Measurements from ENCODE around the gene COL28A1.
"Not testable (repeated sequence)": the region's sequence is repeated elsewhere in the genome, so short reads cannot be mapped to it uniquely, and the experiment has no call there.

The COL28A1 gene

DNA sequence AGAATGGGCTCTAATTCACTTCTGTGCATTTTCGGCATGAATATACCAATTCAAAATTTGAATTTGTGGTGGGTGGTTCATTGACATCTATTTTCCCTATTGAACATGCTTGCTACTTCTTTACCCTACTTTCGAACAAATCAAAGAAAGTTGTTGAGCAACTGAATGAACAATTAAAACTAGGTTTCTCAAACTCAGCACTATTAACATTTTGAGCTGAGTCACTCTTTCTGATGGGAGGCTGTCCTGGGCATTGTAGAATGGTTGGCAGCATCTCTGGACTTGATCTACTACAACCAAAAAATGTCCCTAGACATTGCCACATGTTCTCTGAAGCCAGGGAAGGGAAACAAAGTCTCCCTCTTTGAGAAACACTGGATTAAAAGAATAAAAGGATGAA is 116.7 kb downstream of the COL28A1 start:
- no peak for DNase-seq (ENCODE audit: low read depth in 2 of 2, low spot score in 1 of 2)

DNA sequence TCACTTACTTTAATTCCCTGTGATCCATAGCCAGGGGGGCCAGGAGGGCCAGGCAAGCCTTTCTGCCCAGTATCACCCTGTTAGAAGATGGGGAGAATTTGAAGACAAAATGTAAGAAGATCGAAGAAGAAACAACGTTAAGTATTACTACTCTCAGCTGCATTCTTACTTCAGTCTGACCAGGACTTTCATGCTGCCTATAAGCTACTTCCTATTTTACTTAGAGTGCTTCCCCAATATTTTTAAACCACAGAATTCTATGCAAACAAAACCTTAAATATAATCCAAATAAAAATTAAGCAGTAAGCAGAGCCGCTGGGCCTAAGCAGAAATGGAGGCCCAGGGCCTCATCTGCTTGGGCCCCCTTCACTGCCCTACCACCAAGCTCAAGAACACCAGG is 117.8 kb downstream of the COL28A1 start:
- no peak for DNase-seq (ENCODE audit: low read depth in 2 of 2, low spot score in 1 of 2)

DNA sequence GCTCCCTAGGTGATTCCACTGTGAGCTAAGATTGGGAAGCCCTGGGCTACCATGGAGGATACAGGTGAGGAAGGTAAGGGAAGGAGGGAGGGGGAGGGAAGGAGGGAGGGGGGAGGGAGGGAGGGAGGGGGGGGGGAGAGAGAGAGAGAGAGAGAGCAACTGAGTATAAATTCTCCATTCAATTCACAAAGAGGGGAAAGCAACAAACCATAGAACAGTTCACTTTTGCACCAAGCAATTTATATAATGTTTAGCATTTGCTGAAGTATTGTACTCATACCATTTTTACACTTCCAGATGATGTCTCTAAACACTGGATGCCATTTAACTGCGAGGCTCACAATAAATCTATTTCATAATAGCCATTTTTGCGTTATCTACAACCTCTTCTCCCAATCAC is 118.3 kb downstream of the COL28A1 start:
- DNase-seq (ENCODE audit: low read depth in 2 of 2, low spot score in 1 of 2): no peak

DNA sequence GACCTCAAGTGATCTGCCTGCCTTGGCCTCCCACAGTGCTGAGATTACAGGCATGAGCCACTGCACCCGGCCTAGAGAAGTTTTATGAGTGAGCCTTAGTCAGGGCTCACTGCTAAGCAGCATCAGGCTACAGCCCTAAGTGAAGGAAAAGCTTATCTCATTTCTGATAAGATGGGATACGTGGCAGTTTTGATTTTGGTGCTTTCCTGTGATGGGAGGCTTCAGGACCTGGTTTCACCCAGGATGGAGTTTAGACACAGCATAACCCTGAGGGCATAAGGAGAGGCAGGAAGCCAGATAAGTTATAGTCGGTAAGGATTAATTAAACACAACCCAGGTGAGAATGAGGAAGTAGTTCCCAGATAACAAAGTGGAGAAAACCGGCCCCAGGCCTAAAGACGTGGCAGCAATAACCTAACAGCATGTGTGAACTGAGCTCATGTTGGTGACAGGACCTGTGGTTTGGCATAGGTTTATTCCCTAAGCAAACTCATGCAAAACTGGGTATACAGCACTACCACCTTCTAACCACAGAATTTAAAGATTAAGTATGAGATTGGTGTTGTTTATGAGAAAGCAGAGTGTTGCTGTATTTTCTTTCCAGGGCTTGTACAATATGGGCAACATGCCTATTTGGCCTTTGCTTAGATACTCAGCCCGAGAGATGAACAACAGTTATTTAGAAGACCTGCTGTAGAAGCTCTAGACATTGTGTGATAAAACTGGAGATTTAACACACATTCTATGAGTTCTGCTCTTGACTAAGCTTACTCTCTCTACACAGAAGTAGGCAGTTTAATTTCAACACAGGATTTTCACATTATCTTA is 119.4 kb downstream of the COL28A1 start:
- no peak for DNase-seq (ENCODE audit: low read depth in 2 of 2, low spot score in 1 of 2)

DNA sequence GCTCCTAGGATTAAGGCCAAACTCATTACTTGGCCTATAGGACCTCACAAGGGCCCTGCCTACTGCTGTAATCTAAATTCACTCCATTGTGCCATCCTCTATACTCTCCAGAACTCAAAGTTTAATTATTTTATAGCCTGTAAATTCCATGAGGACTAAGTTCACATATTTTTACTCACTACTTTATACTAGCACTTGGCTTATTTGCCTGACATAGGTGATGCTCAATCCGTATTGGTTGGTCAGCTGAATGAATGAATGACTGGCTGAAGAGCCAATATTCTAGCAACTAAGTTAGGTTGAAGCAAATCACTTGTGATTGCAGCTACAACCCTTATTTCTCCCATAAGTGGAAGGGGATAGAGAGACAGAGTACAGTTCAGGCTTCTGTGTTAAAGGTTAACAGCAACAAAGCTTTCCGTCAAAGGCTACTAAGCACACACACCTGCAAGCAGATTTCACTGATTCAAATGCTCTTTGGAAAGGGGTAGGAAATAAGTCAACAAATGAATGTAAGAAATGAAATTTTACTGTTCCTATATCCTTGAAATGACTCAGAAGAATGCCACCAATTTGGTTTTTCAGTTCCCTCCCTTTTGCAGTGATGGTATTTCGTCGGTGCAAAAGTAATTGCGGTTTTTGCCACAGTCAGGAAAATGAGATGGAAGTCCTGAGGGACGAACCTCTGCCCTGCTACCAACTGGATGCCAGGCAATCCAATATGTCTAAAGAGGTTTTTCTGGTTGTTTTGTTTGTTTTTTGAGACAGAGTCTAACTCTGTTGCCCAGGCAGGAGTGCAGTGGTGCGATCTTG is 120.7 kb downstream of the COL28A1 start:
- no peak for DNase-seq (ENCODE audit: low read depth in 2 of 2, low spot score in 1 of 2)

DNA sequence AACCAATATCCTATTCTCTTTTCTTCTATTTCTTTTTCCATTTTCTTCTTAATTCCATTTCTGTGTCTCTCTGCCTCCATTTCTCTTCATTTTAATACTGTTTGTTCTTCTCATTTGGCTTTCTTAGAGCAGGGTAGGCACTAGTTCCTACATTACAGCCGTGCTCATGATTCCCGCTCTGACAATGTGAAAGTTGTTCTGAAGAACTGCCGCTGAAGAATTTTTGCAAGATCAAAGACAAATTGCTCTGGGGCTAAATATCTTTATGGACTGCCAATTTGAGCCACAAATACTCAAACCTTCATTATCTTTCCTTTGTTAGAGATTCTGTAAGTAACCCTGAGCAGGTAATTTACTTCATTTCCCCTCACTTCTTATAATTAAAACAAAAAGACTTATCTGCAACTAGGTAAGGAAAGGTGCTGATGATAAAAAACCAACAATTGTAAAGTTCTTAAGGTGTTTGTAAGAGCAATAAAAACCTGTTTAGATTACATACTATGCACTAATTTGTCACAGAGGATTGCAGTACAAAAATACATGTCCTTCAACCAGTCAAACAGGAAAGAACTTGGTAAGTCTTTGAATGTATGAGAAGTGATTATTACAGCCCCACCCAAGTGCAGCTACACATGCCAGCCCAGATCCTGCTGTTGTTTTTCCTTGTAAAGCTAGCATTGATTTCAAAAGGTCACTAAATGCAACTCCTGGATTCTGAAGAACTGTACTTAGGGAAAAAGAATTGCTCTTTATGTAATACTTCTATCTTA is 127.5 kb downstream of the COL28A1 start:
- DNase-seq (ENCODE audit: low read depth in 2 of 2, low spot score in 1 of 2): no peak

DNA sequence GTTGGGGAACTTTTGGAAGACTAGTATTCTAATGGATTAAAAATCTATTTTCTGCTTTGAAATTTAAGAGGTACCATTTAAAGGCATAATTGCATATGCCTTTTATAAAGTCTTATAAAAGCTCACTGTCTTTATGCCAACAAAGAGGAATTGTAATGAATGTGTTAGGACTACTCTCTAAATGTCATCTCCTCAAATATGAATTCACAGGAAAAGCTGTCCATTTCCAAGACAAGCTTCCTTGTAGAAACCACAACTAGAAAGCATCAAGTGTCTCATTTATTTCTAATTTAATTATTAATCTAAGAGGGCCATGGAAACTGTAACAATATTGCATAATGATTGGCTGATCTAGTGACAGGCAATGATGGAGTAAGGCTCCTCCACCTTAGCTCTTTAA is 130.2 kb downstream of the COL28A1 start:
- no peak for DNase-seq (ENCODE audit: low read depth in 2 of 2, low spot score in 1 of 2)

DNA sequence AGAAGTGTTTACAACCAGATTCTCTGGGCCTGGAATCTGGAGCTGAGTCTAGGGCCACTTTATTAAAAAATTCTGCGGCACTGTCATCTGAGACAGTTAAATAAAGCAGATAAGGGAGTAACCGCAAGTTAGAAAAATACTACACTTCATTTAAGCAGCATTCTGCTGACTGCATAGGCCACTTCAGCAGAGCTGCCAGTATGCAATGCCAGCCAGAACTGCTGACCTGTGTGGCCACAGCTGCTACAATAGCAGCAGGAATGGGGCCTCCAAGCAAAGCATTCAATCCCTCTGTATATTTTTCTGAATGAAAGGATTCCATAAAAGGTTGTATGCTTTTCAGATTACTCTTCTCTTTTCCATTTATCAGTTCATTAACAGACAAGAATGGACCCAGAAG is 136.0 kb downstream of the COL28A1 start:
- DNase-seq (ENCODE audit: low read depth in 2 of 2, low spot score in 1 of 2): no peak

DNA sequence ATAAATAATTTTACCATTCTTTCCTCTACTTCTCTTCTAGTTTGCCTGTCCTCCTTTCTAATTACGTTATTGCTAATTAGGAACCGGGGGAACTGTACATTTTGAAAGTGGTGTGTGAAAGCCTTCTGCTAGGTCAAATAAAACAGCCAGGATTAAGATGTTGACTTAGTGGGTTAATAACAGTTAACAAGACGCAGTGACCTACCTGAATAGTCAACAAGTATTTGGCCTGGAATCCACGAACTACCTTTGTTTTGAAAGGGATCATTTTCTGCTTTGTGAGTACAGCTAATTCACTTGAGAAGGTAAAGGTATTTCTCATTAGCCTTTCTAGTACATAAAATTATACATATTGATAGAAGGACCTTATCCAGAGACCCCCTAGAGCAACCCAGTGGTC is 139.9 kb downstream of the COL28A1 start:
- DNase-seq (ENCODE audit: low read depth in 2 of 2, low spot score in 1 of 2): no peak

DNA sequence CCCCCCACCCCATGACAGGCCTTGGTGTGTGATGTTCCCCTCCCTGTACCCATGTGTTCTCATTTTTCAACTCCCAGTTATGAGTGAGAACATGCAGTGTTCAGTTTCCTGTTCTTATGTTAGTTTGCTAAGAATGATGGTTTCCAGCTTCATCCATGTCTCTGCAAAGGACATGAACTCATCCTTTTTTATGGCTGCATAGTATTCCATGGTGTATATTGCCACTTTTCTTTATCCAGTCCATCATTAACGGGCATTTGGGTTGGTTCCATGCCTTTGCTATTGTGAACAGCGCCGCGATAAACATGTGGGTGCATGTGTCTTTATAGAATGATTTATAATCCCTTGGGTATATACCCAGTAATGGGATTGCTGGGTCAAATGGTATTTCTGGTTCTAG is 147.5 kb downstream of the COL28A1 start:
- not testable (repeated sequence) for DNase-seq (ENCODE audit: low read depth in 2 of 2, low spot score in 1 of 2)

DNA sequence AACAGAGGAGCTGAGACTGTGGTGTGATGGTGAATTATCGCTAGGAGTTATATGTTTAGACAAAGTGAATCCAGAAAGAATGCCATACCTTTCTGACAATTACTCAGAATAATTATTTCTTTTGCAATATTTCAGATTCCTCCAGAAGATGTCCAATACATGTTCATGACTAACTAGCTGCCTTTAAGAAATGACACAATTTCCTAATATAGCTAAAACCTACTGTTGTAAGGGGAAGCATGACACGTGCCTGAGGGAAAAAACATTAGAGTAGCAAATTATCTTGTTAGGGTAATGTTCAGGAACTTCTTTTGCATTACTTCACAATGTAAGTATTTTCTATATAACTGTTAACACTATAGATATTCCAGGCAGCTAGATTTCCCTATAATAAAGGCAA is 150.3 kb downstream of the COL28A1 start:
- DNase-seq (ENCODE audit: low read depth in 2 of 2, low spot score in 1 of 2): no peak

DNA sequence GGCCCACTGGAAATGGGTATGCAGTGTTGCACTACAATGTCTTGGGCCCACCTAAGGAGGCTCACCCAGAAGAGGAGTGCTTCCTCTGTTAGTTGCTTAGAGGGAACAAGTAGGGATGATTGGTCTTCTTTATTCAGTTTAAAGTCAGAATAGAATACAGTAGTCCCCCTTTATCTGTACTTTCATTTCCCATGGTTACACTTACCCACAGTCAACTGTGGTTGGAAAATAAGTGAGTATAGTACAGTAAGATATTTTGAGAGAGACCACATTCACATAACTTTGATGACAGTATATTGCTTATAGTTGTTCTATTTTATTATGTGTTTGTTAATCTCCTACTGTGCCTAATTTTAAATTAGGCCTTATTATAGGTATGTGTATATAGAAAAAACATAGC is 151.4 kb downstream of the COL28A1 start:
- DNase-seq (ENCODE audit: low read depth in 2 of 2, low spot score in 1 of 2): no peak

DNA sequence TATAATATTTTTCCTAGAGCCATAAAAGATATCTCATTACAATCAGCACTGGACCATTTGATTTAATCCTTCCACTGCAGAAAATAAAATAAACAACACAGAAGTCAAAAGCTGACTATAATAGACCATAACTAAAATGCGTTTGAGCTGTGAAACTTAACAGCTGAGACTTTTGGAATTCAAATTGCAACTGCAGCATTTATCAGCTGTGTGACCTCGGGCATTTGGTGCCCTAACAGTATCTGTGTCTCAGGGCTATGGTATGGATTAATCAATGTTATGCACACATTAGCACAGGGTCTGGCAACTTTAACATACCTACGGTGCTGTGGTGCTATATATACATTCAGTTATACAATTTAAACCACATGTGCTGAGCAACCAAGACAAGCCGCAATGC is 160.1 kb downstream of the COL28A1 start:
- no peak for DNase-seq (ENCODE audit: low read depth in 2 of 2, low spot score in 1 of 2)

DNA sequence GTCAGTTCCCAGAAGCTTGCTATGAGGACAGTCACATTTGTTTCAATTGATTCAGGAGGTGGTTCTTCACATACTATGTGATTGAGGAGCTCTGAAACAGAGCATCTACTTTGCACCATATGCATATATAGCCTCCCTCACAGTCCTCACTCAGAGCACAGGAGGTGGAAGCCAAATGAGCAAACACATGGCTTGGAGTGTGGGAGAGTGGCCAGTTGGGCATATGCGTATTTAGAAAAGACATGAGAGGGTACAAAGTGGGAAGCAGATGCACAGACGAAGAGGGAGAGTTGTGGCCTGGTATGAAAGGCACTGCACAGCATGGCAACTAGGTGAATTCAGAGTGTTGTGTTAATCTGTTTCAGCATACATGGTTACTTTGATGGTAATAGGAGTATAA is 165.6 kb downstream of the COL28A1 start:
- no peak for DNase-seq (ENCODE audit: low read depth in 2 of 2, low spot score in 1 of 2)

DNA sequence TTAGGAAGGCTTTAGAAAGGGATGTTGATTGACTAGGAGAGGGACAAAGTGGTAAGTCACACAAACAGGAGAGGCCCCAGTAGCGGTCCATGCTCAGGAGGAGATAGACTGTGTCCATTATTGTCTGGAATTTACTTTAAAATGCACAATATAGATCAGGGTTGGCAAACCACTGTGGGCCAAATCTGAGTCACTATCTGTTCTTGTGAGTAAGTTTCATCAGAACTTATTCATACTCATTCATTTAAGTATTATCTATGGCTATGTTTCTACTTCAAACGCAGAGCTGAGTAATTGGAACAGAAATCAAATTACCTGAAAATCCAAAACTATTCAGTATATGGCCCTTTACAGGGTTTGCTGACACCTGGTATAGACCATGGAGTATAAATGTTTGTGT is 166.5 kb downstream of the COL28A1 start:
- no peak for DNase-seq (ENCODE audit: low read depth in 2 of 2, low spot score in 1 of 2)

DNA sequence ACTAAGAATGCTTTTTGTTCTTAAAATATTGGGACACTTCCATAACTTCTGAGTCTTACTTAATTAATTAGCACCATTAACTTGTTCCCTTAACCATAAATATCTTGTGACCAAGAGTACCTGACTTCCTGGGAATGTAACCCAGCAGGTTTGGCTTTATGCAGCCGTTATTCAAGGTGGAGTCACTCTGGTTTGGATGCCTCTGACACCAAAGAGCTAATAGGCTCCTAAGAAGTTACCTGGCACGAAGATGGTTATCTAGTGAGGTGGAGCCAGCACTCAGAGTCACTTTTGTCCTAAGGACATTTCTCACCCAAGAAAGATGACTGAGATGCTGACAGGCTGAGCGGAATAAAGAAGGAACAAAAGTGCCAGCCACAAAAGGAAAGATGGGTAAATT is 181.0 kb downstream of the COL28A1 start:
- DNase-seq (ENCODE audit: low read depth in 2 of 2, low spot score in 1 of 2): no peak

DNA sequence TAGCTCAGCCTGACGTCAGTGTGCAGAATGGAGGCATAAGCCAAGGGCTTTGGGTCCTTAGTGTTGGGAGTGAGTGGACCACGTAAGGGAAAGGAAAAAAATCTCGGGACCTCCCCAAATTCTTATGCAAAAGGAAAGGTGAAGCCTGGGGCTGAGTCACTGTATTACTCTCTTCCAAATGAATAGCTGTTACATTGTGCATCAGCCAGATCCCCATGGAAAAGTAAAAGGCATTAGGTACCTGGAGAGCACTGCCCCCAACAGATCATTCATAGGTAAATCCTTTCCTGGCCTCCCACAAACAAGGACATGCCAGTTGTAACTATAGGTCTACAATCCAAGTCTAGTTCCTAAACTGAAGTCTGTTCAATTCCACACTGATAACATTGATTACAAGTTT is 182.8 kb downstream of the COL28A1 start:
- DNase-seq (ENCODE audit: low read depth in 2 of 2, low spot score in 1 of 2): no peak

DNA sequence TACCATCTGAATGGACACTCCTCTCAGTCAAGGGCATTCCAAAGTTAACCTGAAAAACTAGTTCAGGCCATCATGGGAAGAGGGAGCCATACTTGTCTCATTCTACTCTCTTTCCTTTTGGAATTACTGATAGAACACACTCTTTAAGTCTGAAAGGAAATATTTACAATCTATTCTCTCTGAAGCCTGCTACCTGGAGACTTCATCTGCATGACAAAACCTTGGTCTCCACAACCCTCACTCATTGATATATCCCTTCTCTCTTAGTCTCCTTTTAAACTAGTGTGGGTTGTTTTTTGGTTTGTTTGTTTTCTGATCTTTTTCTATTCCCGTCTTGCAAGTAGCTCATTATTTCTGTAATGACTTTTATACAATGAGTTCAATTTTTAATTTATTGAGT is 183.8 kb downstream of the COL28A1 start:
- no peak for DNase-seq (ENCODE audit: low read depth in 2 of 2, low spot score in 1 of 2)

DNA sequence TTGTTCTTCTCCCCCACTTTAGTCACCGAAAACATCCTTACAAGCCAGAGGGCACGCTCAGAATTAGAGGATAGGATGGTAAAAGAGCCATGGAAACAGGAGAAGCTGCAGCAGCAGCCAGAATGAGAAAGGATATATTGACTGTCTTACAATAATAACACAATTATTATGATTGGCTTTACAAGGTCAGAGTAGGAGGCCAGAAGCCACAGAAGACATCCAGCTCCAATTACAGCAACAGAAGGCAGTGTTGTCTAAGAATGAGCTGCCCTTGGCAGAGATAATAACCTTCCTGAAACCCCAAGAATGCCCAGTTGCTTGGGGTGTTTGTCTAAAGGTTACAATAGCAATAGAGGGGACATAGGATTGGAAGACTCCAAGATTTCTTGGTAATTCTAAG is 184.5 kb downstream of the COL28A1 start:
- no peak for DNase-seq (ENCODE audit: low read depth in 2 of 2, low spot score in 1 of 2)

DNA sequence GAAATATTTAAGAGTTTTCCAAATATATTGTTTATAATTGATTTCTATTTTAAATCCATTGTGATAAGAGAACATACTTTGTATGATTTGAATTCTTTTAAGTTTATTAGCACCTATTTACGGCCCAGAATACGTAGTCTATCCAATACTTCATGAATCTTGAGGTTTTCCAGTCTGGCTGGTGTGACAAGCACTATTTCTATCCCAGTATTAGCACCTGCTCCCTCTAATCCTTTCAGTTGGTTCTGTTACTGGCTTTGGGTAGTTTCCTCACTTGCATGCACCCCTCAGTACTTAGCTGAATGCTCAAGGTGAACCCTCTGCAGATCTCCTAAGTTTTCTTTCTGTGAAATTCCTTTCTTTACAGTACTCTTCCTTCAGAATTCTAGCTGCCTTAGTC is 186.5 kb downstream of the COL28A1 start:
- DNase-seq (ENCODE audit: low read depth in 2 of 2, low spot score in 1 of 2): no peak

DNA sequence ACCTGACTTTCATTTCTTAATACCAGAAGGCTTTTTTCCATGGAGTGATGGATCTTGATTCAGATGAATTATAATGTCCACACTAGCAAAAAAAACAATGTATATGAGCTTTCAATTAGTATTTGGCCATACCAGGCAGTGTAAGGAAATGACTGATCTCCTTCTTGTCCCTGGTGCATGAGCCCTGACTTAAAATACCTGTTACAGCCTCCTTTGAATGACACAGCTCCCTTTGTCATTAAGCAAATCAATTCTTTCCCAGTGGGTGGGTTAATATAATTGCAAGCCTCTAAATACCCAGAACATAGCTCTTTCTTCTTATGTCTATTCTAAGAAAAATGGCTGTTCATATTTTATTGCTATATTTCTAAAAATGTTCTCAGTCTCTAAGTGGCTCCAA is 188.6 kb downstream of the COL28A1 start:
- DNase-seq (ENCODE audit: low read depth in 2 of 2, low spot score in 1 of 2): no peak

DNA sequence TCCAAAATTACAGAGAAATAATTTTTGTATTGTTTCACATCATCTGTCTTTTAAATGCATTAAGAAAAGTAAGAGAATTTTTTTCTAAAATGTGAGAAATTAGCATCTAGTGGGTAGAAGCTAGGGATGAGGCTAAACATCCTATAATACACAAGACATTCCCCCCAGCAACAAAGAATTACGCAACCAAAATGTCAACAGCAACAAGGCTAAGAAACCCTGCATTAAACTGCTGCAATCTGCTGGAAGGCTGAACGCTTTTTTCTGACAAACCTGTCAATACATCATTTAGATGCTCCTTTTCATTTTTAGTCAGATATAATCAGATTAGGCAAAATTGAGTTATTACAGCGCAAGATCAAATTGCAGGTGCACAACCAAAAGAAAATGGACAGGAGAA is 191.1 kb downstream of the COL28A1 start:
- DNase-seq (ENCODE audit: low read depth in 2 of 2, low spot score in 1 of 2): no peak
